ENCODE data around the gene OR4D2.
A peak's percentile ranks its signal among the peaks of the same experiment; 100 is the strongest.

OR4D2 gene

GRCh38 chr17:58196610-58197009 lies 29.8 kb downstream of the OR4D2 start:
- Histone ChIP-seq H4K20me1 (ENCODE audit: insufficient read depth, low read length) (no peaks in the 10 kb centered on the region), H3K36me3 (ENCODE audit: insufficient read depth, low read length) (no peaks in the 10 kb centered on the region), H3K79me2 (ENCODE audit: insufficient read depth, low read length) (no peaks in the 10 kb centered on the region), H3K9me3 (ENCODE audit: insufficient read depth, low read length, severe bottlenecking) (no peaks in the 10 kb centered on the region), H3K9ac (ENCODE audit: low read depth, low read length) (no peak overlapping the region), H3K27ac (ENCODE audit: low read length) (no peak overlapping the region), H2AFZ (ENCODE audit: low read depth, low read length) (no peak overlapping the region), H3K4me2 (ENCODE audit: insufficient read depth, low read length) (no peak overlapping the region), H3K27me3 (ENCODE audit: insufficient read depth, low read length, poor library complexity) (no peaks in the 10 kb centered on the region), H3K4me3 (ENCODE audit: low read depth in 1 of 2, low read length in 2 of 2) (no peak overlapping the region), H3K4me1 (ENCODE audit: insufficient read depth, low read length) (no peaks in the 10 kb centered on the region)
- TF ChIP-seq EZH2 (IDR thresholded peaks at IDR 0.05; ENCODE audit: borderline replicate concordance, low read depth, low read length, severe bottlenecking) (no peak), CTCF (IDR thresholded peaks at IDR 0.05; ENCODE audit: borderline replicate concordance, extremely low read depth, low read length, poor library complexity, severe bottlenecking) (no peak)
- ATAC-seq (ENCODE audit: insufficient read depth, low read depth) (no peak), DNase-seq (no peak)

DNA sequence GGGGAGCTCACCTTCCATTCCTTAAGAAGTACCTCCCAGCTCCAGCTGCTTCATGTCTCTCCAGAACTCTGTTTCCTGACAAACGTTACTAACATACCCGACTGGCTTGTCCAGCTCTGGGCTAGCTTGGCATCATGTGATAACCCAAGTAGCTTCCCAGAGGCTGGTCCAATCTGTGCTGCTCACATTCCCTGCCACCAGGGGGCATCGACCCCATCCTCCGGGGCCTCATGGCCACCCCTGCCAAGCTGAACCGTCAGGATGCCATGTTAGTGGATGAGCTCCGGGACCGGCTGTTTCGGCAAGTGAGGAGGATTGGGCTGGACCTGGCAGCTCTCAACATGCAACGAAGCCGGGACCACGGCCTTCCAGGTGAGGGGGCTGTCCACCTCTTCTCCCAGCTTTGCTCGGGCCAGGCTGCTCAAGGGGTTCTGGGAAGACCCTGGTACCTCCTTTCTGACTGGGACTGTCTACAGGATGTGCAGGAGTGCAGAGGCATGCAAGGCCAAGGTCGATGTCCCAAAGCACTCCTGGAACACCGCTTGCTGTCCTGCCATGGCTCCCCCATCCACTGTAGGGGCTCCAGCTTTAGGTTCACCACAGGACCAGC lies 33.3 kb downstream of the OR4D2 start:
- Histone ChIP-seq H3K9ac (ENCODE audit: low read depth, low read length) (no peak overlapping the region), H4K20me1 (ENCODE audit: insufficient read depth, low read length) (no peaks in the 10 kb centered on the region), H2AFZ (ENCODE audit: low read depth, low read length) (no peak overlapping the region), H3K4me3 (ENCODE audit: low read depth in 1 of 2, low read length in 2 of 2) (no peak overlapping the region), H3K9me3 (ENCODE audit: insufficient read depth, low read length, severe bottlenecking) (no peaks in the 10 kb centered on the region), H3K36me3 (ENCODE audit: insufficient read depth, low read length) (no peaks in the 10 kb centered on the region), H3K27me3 (ENCODE audit: insufficient read depth, low read length, poor library complexity) (no peaks in the 10 kb centered on the region), H3K4me1 (ENCODE audit: insufficient read depth, low read length) (no peaks in the 10 kb centered on the region), H3K4me2 (ENCODE audit: insufficient read depth, low read length) (no peak overlapping the region), H3K79me2 (ENCODE audit: insufficient read depth, low read length) (no peaks in the 10 kb centered on the region), H3K27ac (ENCODE audit: low read length) (no peak overlapping the region)
- ATAC-seq (ENCODE audit: insufficient read depth, low read depth) (peak; percentile 94), DNase-seq (peak; percentile 63)
- TF ChIP-seq EZH2 (IDR thresholded peaks at IDR 0.05; ENCODE audit: borderline replicate concordance, low read depth, low read length, severe bottlenecking) (no peak), CTCF (IDR thresholded peaks at IDR 0.05; ENCODE audit: borderline replicate concordance, extremely low read depth, low read length, poor library complexity, severe bottlenecking) (peak; percentile 83)

GRCh38 chr17:58202859-58203258 lies 36.1 kb downstream of the OR4D2 start:
- ATAC-seq (ENCODE audit: insufficient read depth, low read depth) (no peak), DNase-seq (no peak)
- H3K79me2 ChIP-seq (ENCODE audit: insufficient read depth, low read length) = no peaks in the 10 kb centered on the region
- no peaks in the 10 kb centered on the region for H3K27me3 ChIP-seq (ENCODE audit: insufficient read depth, low read length, poor library complexity)
- H3K27ac ChIP-seq (ENCODE audit: low read length) = no peak overlapping the region
- no peak overlapping the region for H3K4me3 ChIP-seq (ENCODE audit: low read depth in 1 of 2, low read length in 2 of 2)
- H3K4me2 ChIP-seq (ENCODE audit: insufficient read depth, low read length) = no peak overlapping the region
- no peak overlapping the region for H2AFZ ChIP-seq (ENCODE audit: low read depth, low read length)
- no peaks in the 10 kb centered on the region for H4K20me1 ChIP-seq (ENCODE audit: insufficient read depth, low read length)
- no peaks in the 10 kb centered on the region for H3K4me1 ChIP-seq (ENCODE audit: insufficient read depth, low read length)
- H3K9me3 ChIP-seq (ENCODE audit: insufficient read depth, low read length, severe bottlenecking) = no peaks in the 10 kb centered on the region
- peaks cover 7% of the 10 kb centered on the region; the same call in 1 of the 2 replicates for H3K36me3 ChIP-seq (ENCODE audit: insufficient read depth, low read length)
- H3K9ac ChIP-seq (ENCODE audit: low read depth, low read length) = no peak overlapping the region
- TF ChIP-seq EZH2 (IDR thresholded peaks at IDR 0.05; ENCODE audit: borderline replicate concordance, low read depth, low read length, severe bottlenecking) (no peak), CTCF (IDR thresholded peaks at IDR 0.05; ENCODE audit: borderline replicate concordance, extremely low read depth, low read length, poor library complexity, severe bottlenecking) (no peak)

Data from DND-41 (cell line).